HK-2 (cell line): ENCODE results near the gene NKX6-1.

ENCODE experiments used
- DNase-seq: peaks from one replicate; pipeline ENCODE4 v3.0.0-alpha.2; 2018; ENCODE audit not compliant: unreplicated experiment

Gene NKX6-1

DNA sequence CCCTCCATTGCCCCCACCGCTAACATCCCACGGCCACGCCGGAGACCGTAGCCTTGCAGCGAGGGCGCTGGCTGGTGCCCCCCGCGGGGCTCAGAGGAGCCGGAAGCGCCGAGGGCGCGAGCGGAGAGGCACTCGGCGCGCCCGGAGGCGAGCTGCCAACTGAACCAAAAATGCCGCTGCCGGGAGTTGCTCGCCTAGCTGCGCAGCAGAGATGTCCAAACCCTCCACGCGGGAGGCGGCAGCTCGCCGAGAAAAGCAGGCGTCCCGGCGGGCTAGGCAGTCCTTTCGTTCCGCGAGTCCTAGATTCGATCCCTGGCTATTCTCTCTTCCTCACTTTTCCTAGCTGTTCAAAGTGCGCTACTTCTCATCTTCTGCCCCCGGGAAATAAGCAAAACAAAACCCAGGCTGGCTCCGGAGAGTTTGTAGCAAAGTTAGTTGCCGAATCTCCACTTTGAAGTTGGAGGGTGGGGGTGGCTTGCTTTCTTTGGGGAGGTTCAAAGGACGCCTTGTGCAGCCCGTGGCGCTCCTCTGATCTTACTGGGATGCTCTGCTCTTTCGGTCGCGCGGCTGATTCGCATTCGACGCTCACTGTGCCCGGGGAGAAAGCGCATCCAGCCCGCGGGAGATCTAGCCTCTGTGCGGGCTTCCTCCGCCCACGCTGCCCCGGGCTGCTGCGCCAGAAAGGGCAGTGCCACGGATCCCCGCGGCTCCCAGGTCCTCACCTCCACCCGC lies 723 bp downstream of the NKX6-1 start:
- peak; percentile 61 for DNase-seq

DNA sequence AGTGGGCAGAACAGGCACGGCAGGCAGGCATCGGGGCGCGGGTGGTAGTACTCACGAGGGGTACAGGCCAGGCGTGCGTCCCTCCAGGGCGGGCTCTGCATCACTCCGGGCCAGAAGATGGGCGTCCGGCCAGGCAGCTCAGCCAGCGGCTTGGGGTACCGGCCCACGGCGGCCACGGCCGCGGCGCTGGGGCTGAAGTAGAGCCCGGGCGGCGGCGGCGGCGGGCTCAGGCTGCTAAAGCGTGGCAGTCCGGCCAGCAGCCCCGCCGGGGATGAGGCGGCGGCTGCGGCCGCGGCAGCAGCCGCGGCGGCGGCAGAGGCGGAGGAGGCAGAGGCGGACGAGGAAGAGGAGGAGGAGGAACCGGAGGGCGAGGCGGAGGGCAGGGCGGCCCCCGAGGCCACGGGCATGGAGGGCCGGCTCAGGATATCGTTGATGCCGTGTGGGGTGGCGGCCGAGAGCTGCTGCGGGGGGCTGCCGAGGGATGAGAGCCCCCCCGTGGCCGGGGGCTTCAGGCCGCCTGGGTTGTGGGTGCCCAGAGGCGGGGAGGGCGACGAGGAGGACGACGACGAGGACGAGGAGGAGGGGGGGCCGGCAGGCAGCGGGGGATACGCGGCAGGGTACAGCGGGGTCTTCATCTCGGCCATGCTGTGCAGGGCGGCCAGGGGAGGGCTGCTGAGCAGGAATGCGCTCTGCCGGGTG lies 1.4 kb downstream of the NKX6-1 start:
- peak; percentile 62 for DNase-seq

DNA sequence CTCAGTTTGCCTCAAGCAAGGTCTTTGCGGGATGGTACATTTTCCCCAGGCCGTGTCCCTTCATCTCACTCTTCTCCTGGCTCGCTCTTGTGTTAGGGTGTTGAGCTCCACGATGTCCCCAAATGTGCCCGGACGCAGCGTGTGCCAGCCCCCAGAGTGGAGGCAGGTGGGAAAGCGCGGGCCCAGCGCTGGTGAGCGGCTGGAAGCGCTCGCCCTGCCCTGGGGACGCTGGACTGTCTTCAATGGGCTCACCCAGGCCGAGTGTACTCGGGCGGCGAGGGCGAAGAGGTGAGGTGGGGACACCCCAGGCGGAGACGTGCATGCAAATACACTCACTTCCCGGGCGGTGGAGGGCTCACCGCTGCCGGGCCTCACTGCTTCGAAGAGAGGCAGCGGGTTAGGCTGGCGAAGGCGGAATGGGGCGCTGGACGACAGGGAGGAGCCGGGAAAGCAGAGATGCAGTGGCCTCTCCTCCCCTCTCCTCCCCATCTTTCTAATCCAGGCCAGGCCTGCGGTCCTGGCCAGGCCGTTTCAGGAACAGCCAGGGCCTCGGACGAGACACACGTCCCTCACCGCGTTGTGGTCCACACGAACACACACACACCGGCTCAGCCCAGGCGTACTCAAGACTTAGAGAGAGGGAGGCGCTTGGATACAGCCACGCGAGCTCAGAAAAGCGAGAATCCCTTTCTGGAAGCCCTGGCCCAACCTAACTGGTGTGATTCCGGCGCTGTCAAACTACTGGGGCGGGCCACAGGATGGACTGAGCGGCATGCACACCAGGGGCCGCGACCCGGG lies 2.2 kb downstream of the NKX6-1 start:
- peak; percentile 62 for DNase-seq

DNA sequence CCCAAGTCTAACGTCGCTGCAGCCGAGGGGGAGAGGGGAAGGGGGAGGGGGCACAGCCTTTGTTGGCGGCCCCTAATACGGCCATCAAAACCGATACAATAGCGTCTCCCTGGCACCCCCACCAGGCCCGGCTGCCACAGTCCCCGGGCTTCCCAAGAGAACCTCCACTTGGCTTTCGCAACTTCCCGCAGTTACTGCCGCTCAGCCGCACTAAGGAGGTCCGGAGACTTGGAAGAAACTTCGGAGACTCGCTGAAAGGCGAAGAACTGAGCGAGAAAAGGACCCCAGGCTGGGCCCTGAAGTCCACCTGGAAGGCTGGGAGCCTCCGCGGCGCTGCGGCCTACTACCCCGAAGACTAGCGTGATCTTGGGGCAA lies 2.8 kb downstream of the NKX6-1 start:
- peak; percentile 43 for DNase-seq

DNA sequence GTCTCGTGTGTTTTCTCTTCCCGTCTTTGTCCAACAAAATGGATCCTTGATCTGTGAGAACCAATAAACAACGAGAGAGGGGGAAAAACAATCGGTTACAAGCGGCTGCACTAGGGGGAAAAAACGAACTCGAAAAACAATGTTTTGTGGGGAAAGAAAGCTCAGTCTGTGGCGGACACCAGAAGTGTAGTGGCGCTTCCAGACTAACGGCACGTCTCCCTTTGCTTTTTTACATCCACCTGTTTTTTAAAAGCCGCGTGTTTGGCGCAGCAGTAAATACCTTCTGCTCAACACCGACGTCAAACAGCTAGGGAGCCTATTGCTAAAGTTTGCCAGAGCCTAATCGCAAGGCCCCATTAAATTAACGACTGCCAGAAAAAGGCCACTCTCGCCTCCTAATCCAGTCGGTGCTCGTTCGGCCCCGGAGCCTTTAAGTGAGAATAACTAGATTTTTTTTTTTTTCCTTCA lies 3.3 kb downstream of the NKX6-1 start:
- no peak for DNase-seq

DNA sequence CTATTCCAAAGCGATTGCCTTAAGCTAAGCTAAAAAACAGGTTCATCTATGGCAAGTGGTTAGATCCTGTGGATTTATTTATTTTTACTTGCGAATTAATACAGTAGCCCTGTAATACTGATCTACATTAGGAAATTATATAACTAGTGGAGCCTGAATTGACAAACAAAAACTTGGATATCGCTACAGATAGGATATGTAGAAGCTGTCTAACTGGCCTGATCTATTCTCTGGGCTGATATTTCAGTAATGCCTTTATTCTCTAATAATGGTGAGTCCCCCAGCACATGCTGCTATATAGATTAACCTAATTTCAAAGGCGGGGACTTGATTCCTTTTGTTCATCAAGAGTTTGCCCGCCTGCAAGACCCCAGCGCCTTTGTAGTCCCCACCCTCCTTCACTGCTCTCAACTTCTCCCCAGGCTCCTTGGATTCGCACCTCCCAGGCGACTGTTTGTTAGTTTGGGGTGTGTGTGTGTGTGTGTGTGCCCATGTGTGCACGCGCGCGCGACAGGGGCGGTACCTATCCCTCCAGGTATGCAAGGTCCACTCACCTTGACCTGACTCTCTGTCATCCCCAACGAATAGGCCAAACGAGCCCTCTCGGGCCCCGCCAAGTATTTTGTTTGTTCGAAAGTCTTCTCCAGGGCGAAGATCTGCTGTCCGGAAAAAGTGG lies 3.8 kb downstream of the NKX6-1 start:
- DNase-seq = no peak

DNA sequence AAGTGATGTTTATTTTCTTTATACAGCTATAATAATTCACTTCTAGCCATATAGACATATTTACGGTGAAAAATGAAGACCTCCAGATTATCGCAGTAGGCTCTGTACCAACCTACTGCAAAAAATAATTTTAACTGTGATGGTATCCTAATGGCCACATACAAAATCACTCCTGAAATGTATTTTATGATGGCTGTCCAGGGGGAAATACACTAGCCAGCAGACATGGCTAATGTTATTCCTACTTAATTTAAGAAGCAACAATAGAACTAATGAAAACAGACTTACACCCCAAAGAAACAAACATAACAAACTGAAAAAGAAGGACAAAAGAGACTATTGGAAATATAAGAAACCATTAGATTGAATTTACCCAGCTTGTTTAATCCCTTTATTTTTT lies 4.6 kb downstream of the NKX6-1 start:
- no peak for DNase-seq

DNA sequence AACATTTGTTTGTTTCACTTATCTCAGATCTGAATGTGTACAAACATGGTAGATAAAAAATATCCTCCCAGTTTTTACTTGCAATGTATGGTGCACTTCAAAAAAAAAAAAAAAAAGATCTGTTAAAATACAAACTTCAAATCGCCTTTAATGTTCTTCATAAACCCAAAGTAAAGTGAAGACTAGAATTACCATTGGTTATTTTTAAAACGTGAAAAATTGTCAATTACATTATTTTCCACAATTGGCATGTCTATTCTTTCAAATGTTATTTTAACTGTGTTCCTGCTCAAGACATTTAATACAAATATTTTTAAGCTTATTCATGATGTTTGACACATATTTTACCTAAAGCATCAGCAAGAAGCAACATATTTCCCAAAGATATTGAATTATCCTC lies 5.0 kb downstream of the NKX6-1 start:
- DNase-seq = no peak

DNA sequence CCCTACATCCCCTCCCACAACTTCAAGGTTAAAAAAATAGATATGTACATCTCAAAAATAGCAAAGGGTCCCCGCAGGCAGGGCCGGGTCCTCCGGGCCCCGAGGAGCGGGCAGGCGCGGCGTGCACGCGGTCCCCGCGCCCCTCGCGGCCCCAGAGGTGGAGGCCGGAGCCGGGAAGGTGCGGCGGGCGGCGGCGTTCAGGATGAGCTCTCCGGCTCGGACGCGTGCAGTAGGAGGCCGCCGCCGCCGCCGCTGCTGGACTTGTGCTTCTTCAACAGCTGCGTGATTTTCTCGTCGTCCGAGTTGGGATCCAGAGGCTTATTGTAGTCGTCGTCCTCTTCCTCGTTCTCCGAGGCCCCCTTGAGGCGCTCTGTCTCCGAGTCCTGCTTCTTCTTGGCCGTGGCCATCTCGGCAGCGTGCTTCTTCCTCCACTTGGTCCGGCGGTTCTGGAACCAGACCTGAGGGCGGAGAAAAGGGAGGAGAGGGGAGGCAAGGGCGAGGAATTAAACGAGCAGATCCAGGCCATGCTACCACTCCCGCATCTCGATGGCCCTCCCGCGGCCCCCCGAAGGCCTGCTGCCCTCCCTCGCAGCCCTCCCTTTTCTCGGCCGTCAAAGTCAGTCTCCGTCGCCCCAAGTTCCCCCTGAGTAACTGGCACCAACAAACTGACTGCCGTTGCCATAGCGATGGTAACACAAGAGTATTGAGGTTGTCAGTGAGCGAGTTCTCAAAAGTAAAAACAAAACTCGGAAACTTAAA lies 5.8 kb downstream of the NKX6-1 start:
- DNase-seq = no peak

DNA sequence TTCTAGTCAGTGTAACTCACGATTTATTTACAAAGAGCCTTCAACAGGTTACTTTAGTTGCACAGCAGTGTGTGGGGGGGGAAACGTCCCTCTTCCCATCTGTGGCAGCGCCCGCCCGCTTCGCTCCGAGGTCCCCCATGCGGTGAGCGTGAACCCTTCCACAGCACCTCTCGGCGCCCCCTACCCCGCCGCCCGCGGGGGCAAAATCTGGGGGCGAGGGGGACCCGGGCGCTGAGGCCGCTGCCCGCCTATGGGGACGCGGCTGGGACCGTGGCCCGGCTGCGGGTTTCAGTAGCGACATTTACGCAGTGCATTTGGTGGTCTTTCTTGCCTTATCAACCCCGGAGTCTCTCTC lies 6.4 kb downstream of the NKX6-1 start:
- DNase-seq = no peak

DNA sequence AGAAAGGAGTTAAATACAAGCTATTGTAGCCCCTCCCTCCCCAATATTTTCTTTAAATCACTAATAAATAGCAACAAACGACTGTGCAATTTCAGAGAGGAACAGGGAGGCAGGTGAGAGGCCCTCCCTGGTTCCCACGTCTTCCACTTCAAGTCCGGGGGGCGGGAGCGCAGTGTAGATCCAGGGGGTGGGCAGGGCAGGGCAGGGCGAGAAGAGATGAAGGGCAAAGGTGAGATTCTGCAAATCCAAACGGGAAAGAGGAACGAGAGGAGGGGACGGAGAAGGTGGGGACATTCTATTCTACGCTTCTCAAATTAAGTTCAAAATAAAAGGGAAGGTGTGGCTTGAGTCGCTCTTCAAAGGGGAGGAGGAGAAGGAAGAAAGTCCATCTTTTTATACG lies 6.8 kb downstream of the NKX6-1 start:
- no peak for DNase-seq

DNA sequence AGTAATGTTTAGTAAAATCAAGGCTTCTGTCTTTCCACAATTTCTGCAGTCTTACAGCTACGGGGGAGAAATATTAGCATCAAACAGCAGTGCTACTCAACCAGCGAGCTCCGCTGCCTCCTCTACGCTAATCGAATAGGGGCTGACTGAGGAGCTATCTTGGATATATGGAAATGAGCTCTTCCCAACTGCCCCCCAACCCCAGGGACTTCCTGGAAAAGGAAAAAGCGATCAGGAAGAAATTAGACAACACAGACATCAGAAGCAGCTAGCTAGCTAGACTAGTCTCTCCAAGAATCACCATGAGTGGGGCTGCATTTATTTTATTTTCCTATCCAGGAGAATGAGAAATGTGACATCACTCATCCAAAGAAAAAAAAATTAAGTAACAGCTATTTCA lies 7.6 kb downstream of the NKX6-1 start:
- no peak for DNase-seq

DNA sequence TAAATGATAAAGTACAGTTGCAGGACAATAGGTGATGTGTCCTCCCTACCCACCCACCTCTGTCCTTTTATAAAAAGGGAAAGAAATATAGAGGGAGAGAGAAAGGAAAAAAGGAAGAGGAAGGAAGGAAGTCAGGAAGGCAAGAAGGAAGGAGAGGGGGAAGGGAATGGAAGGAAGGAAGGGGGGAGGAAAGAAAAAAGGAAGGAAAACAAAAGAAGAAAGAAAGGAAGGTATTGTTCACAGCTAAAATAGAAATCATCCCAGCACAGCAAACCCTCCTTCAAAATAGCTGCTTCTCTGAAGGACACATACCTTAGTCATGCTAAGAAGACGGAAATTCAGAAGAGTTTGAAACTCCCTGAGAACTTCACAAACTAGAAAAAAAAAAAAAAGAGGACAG lies 8.4 kb downstream of the NKX6-1 start:
- DNase-seq = no peak

DNA sequence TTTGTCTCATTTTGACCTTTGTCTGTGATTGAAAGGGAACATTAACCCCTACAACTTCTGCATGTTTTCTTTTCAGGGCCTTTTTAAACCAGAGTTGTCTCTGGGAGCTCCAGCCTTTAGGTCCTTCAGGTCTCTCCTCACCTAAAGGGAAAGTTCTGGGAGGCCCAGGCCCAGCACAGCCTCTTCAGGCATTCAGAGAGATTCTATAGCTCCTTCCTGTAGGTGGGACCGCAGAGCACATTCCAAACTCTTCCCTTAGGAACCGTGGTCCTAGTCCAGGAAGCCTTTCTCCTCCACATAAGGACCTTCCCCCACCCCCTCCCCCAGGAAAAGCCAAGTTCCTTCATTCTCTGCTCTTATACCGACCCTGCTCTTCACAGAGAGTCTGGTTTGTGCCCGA lies 14.9 kb downstream of the NKX6-1 start:
- DNase-seq = no peak

DNA sequence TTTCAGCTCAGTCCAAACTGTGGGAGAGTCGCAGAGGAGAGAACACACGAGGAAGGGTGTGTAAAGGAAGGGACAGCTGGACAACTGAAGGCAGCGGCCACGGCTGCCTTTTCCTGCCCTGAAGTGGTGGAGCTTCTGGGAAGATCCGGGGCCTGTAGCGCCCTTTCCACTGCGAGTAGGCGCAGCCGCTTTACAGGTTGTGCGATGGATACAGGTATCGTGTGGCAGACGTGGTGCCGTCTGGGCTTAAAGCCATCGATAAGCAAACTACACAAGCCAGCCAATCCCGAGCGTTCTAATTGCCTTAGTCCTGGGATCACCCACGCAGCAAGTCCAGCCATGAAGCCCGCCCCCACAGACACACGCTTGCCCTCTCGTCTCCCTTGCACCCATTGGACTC lies 15.4 kb downstream of the NKX6-1 start:
- no peak for DNase-seq

DNA sequence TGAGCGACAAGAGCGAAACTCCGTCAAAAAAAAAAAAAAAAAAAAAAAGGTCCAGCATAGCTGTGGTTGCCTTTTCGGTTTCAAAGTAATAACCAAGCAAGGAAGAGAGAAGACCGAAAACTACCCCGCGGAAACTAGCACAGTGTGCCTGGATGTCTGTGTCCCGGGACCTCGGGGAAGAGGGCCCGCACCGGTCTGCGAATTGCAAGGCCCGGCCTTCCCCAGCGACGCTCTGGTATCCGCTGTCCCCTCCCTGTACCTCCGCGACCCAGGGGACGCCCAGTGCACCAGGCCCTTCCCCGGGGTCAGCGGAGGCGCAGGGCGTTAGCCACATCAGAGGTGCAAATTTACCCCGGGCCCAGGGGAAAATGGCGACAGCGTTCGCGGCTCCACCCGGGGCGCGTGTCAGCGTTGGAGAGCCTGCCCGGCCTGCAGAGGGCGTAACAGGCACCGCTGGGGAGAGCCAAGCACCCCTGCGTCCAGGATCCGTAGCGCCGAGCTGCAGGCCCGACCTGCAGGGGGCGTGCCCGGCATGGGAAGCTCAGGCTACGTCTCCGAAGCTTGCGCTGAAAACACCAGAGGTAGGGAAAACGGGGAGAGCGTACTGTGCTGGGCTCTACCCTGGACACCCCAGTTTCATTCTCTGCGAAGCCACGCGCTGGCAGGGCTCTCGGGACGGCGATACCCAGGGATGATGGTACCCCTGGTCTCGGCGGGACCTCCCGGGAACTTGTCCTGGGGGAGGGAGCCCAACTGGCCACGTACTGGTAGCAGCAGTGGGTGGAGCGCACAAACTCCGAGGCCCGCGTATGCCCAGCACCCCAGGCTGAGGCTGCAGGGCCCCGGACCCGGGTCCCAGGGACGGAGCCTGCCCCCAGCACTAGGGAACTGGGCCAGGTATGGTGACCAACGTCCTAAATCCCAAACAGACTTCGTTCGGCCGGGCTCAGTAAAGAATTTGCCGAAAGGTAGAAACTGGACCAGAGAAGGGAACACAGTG lies 16.2 kb downstream of the NKX6-1 start:
- DNase-seq = no peak

DNA sequence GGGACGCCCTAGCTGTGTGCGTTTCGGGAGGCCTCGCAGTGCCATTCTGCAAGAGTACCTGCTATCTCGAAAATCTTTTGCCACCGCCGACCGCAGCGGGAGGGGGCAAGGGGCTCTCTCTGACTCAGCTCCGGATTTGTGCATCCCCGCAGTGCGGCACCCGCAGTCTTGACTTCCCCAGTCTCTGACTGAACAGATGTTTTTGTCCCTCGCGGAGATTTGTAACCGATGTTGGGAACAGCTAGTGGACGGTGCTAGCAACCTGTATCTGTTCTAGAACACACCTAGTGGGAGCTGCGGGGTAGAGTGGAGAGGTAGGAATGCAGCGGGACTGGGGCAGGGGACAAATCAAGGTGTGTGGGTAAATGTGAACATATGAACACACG lies 17.2 kb downstream of the NKX6-1 start:
- no peak for DNase-seq

DNA sequence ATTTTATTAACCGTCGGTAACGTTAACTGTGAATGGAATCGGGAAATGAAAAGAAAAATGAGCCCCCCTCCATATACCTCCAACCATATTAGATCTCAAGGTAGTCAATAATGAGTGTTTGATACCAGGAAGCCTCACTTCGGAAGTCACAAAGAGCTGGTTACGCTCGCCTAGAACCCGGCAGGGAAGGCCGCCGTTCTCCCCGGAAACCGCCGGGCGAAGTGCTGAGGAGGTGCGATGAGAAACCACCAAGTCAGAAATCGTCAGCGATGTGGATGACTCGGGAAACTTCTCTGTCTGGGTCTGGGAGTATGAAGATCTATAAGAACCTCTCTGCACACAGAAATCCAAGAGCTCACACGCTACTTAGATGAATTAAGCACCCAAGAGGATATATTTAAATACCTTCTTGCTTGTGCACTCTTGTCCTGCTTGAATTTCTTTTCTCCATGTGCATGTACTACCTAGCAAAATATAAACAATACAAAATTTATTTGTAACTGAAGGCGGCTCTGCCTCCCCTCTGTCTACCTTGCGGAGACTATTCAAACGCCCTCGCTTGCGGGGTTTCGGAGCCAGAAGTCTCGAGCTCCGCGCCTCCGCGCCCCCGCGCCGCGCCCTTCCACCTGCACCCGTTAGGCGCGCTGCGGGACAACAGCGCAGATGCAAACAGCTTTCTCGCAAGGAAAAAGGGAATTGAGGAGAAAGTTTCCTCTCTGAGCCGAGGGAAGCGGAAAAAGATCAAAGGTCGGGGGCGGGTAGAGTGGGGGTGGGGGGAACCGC lies 17.8 kb downstream of the NKX6-1 start:
- no peak for DNase-seq

DNA sequence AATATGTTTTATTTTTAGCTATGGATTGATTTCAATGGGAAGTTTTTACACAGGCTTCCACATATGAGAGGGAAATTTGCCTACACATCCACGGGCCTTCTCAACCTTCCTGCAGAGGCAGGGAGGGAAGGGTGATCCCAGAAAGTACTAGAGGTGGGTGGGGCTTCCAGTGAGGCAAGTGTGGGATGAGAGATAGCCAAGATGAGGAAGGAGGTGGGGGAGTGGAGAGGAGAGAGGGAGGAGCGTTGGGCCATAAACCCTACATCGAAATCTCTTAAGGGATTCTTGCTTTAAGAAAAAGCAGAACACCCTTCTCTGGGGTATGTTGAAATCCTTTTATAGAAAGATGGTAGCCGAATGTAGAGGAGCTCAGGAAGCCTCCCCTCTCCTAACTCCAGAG lies 19.0 kb downstream of the NKX6-1 start:
- DNase-seq = no peak

DNA sequence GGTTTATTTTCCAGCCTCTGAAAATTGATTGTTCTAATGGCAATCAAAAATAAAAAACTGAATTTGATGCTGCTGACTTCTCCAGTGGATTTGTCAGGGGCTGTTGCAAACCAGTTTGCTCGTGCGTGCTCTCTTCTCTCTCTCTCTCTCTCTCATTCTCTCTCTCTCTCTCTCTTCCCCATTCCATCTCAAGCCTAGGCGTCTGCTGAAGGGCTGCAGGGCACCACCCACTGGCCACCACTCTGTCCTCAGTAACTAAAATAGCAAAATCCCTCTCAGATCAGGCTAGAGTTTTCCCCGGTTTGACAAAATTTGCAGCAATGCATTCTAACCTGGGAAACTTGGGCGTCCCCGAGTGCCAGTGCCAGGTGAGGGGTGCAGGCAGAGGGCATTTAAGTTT lies 19.4 kb downstream of the NKX6-1 start:
- DNase-seq = no peak
